ENCODE data around the gene FABP7.
"Not testable (repeated sequence)": the region's sequence is repeated elsewhere in the genome, so short reads cannot be mapped to it uniquely, and the experiment has no call there.

FABP7 gene

GRCh38 chr6:122779667-122780066 is at the start of gene FABP7:
TSS of gene FABP7 (plus strand) at chr6:122779716. CDS start at chr6:122779795, 79 bp downstream.
- no peak for DNase-seq

GRCh38 chr6:122730334-122730733 is 49.2 kb upstream of the FABP7 start:
- DNase-seq, result no peak

- DNase-seq, result no peak
Observed at GRCh38 chr6:122730775-122731386, 48.6 kb upstream of the FABP7 start.

GRCh38 chr6:122733259-122733658 is 46.3 kb upstream of the FABP7 start:
- no peak for DNase-seq

- no peak for DNase-seq
Observed at GRCh38 chr6:122734529-122735395, 44.8 kb upstream of the FABP7 start.

- no peak for DNase-seq
Observed at GRCh38 chr6:122735582-122735981, 43.9 kb upstream of the FABP7 start.

- no peak for DNase-seq
Observed at GRCh38 chr6:122736163-122736562, 43.4 kb upstream of the FABP7 start.

- DNase-seq, result no peak
Observed at GRCh38 chr6:122736616-122737015, 42.9 kb upstream of the FABP7 start.

- DNase-seq, result no peak
Observed at GRCh38 chr6:122740091-122740490, 39.4 kb upstream of the FABP7 start.

- no peak for DNase-seq
Observed at GRCh38 chr6:122740936-122741335, 38.6 kb upstream of the FABP7 start.

GRCh38 chr6:122744247-122744646 is 35.3 kb upstream of the FABP7 start:
- not testable (repeated sequence) for DNase-seq

GRCh38 chr6:122744856-122745255 is 34.7 kb upstream of the FABP7 start:
- not testable (repeated sequence) for DNase-seq

GRCh38 chr6:122746688-122747087 is 32.8 kb upstream of the FABP7 start:
- no peak for DNase-seq

GRCh38 chr6:122747573-122747972 is 31.9 kb upstream of the FABP7 start:
- no peak for DNase-seq

GRCh38 chr6:122748945-122749344 is 30.6 kb upstream of the FABP7 start:
- DNase-seq, result not testable (repeated sequence)

- DNase-seq, result no peak
Observed at GRCh38 chr6:122749451-122750050, 30.0 kb upstream of the FABP7 start.

GRCh38 chr6:122751326-122751725 is 28.2 kb upstream of the FABP7 start:
- DNase-seq, result no peak

GRCh38 chr6:122752459-122752858 is 27.1 kb upstream of the FABP7 start:
- no peak for DNase-seq

- DNase-seq, result no peak
Observed at GRCh38 chr6:122753000-122753687, 26.4 kb upstream of the FABP7 start.

GRCh38 chr6:122753688-122754056 is 25.8 kb upstream of the FABP7 start:
- DNase-seq, result no peak

GRCh38 chr6:122754191-122754731 is 25.3 kb upstream of the FABP7 start:
- DNase-seq, result no peak

- DNase-seq, result no peak
Observed at GRCh38 chr6:122755901-122756300, 23.6 kb upstream of the FABP7 start.

- DNase-seq, result no peak
Observed at GRCh38 chr6:122758927-122759334, 20.6 kb upstream of the FABP7 start.
